ENCODE data around the gene TNNI3.
A peak's percentile ranks its signal among the peaks of the same experiment; 100 is the strongest.

The TNNI3 gene

DNA sequence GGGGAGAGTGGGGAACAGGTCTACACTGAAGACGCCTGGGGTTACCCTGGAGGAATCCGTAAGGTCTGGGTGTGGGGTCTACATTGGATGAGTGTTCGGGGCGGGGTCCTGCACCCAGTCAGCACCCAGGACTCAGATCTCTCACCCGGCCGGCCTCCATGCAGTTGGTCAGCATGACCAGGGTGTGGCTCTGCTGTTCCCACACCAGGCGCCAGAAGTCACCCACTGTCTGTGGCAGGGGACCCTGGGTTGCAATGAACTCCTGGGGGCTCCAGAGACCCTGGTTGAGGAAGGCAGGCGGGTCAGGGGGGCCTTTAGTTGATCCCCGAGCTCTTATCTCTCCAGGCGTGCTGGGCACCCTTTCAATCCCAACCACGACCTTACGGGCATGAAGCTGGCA lies 28.5 kb upstream of the TNNI3 start:
- H3K27ac ChIP-seq (ENCODE audit: low read depth in 2 of 2, low read length in 2 of 2) = no peak overlapping the region
- peaks cover 0 to 20% of the 10 kb centered on the region in 2 donors for H3K36me3 ChIP-seq (ENCODE audit: control insufficient read depth in 2 of 2, insufficient read depth in 2 of 2, low read length in 2 of 2)
- no peak overlapping the region for H3K9ac ChIP-seq (ENCODE audit: low read depth in 1 of 2, low read length in 2 of 2)
- no peaks in the 10 kb centered on the region for H3K9me3 ChIP-seq (ENCODE audit: control insufficient read depth in 2 of 2, low read length in 2 of 2)
- no peaks in the 10 kb centered on the region for H3K4me1 ChIP-seq (ENCODE audit: control insufficient read depth in 2 of 2, insufficient read depth in 2 of 2, low read length in 2 of 2)
- peaks cover 0 to 3% of the 10 kb centered on the region in 2 donors for H3K27me3 ChIP-seq (ENCODE audit: control insufficient read depth in 2 of 2, insufficient read depth in 2 of 2, low read length in 2 of 2)
- no peak overlapping the region for H3K4me3 ChIP-seq (ENCODE audit: low read length in 2 of 2)

DNA sequence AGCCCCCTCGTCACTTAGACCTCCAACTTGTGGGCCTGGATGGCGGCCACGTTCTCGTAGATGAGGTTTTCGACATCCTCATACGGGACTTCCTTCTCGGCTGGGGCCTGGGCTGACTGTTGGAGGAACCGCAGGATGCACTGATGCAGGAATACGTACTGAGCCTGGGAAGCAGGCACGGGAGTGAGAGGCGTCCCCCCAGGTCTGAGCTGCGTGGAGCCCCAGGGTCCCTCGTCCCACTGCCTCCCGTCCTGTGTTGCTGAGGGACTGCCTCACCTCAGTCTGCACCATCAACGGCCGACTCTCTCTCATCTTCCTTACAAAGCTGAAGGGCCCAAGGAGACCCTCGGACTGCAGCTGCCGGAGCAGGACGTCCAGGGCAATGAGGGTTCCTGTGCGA lies 24.2 kb upstream of the TNNI3 start:
- no peak overlapping the region for H3K4me3 ChIP-seq (ENCODE audit: low read length in 2 of 2)
- H3K9me3 ChIP-seq (ENCODE audit: control insufficient read depth in 2 of 2, low read length in 2 of 2) = no peaks in the 10 kb centered on the region
- H3K36me3 ChIP-seq (ENCODE audit: control insufficient read depth in 2 of 2, insufficient read depth in 2 of 2, low read length in 2 of 2) = peaks cover 0 to 16% of the 10 kb centered on the region in 2 donors
- no peak overlapping the region for H3K9ac ChIP-seq (ENCODE audit: low read depth in 1 of 2, low read length in 2 of 2)
- peaks cover 3% of the 10 kb centered on the region in 2 donors for H3K4me1 ChIP-seq (ENCODE audit: control insufficient read depth in 2 of 2, insufficient read depth in 2 of 2, low read length in 2 of 2)
- peaks cover 10 to 16% of the 10 kb centered on the region in 2 donors for H3K27me3 ChIP-seq (ENCODE audit: control insufficient read depth in 2 of 2, insufficient read depth in 2 of 2, low read length in 2 of 2)
- no peak overlapping the region for H3K27ac ChIP-seq (ENCODE audit: low read depth in 2 of 2, low read length in 2 of 2)

DNA sequence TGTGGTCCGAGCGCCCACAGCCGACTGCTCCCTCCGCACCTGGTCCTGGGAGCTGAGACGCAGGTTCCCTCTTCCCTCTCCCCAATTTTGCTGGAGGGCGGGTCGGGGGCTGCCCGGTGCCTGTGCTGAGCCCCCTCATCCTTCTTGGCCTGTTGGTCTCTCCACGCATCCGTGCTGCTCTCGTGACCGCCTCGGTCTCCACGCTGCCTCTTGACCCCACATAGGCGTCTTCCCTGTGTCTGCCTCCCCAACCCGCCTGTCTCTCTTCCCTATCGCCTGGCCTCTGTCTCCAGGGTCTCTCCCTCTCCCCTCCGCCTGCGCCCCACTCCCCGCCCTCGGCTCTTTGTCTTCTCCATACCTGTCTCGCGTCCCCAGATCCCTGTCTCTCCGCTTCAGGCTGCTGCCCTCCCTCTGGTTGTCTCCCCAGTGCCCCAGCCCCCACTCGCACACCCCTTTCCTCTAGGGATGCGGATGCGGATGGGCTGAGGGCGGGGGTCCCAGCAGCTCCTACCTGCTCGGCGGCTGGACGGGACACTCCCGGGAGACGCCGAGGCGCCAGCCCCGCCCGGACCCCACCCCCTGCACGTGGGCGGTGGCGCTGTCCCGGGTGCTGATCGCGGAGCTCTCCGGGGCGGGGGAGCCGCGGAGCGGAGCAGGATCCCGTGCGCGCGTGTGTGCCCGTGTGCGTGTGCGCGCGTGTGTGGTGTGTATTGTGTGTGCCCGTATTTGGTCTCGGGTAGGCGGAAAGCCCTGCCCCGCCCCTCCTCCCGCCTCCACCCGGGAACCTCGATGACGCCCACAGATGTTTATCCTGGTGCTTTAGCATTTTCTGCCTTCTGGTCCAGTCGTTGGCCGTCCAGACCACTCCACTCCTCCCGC lies 22.3 kb upstream of the TNNI3 start, which contains the start of gene SYT5:
Gene SYT5 (minus strand): TSS at position 684 of the 879 bp plus-strand sequence. CDS start 1,248 bp downstream, outside the sequence.
- no peak within 1 kb of the TSS for H3K27ac ChIP-seq (ENCODE audit: low read depth in 2 of 2, low read length in 2 of 2)
- peaks cover 27 to 29% of the 10 kb centered on the region in 2 donors for H3K27me3 ChIP-seq (ENCODE audit: control insufficient read depth in 2 of 2, insufficient read depth in 2 of 2, low read length in 2 of 2)
- no peaks in the 10 kb centered on the region for H3K9me3 ChIP-seq (ENCODE audit: control insufficient read depth in 2 of 2, low read length in 2 of 2)
- no peak within 1 kb of the TSS for H3K9ac ChIP-seq (ENCODE audit: low read depth in 1 of 2, low read length in 2 of 2)
- H3K4me3 ChIP-seq (ENCODE audit: low read length in 2 of 2) = peak within 1 kb of the TSS; percentile 38 to 54
- H3K4me1 ChIP-seq (ENCODE audit: control insufficient read depth in 2 of 2, insufficient read depth in 2 of 2, low read length in 2 of 2) = peaks cover 3% of the 10 kb centered on the region in 2 donors
- H3K36me3 ChIP-seq (ENCODE audit: control insufficient read depth in 2 of 2, insufficient read depth in 2 of 2, low read length in 2 of 2) = peaks cover 0 to 7% of the 10 kb centered on the region in 2 donors

- Histone ChIP-seq H3K4me1 (ENCODE audit: control insufficient read depth in 2 of 2, insufficient read depth in 2 of 2, low read length in 2 of 2) (peaks cover 3% of the 10 kb centered on the region in 2 donors), H3K27ac (ENCODE audit: low read depth in 2 of 2, low read length in 2 of 2) (no peak overlapping the region), H3K4me3 (ENCODE audit: low read length in 2 of 2) (peak overlapping the region; percentile 38 to 54), H3K27me3 (ENCODE audit: control insufficient read depth in 2 of 2, insufficient read depth in 2 of 2, low read length in 2 of 2) (peaks cover 35 to 37% of the 10 kb centered on the region in 2 donors), H3K9ac (ENCODE audit: low read depth in 1 of 2, low read length in 2 of 2) (no peak overlapping the region), H3K36me3 (ENCODE audit: control insufficient read depth in 2 of 2, insufficient read depth in 2 of 2, low read length in 2 of 2) (peaks cover 0 to 7% of the 10 kb centered on the region in 2 donors), H3K9me3 (ENCODE audit: control insufficient read depth in 2 of 2, low read length in 2 of 2) (no peaks in the 10 kb centered on the region)
Measured at GRCh38 chr19:55178781-55179599, 21.5 kb upstream of the TNNI3 start.

DNA sequence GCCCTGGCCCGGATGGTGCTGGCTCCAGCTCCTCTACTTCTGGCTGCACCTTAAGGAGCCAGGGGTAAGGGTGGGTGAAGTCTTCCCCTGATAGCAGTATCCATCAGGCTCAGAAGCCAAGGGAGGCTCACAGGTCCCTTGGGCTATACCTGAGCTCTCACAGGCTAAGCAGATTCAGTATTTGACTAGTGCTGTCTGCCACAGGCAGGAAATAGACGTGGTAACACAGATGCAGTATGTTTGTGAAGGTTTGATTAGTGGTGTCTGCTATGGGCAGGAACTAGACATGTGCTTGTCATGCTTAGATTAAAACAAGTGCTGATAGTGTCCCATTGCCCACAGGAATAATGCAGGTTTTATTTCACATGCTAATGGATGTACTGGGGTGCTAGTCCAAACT lies 18.5 kb upstream of the TNNI3 start:
- no peak overlapping the region for H3K4me3 ChIP-seq (ENCODE audit: low read length in 2 of 2)
- no peaks in the 10 kb centered on the region for H3K36me3 ChIP-seq (ENCODE audit: control insufficient read depth in 2 of 2, insufficient read depth in 2 of 2, low read length in 2 of 2)
- H3K9ac ChIP-seq (ENCODE audit: low read depth in 1 of 2, low read length in 2 of 2) = no peak overlapping the region
- H3K9me3 ChIP-seq (ENCODE audit: control insufficient read depth in 2 of 2, low read length in 2 of 2) = no peaks in the 10 kb centered on the region
- peaks cover 3% of the 10 kb centered on the region in 2 donors for H3K4me1 ChIP-seq (ENCODE audit: control insufficient read depth in 2 of 2, insufficient read depth in 2 of 2, low read length in 2 of 2)
- no peak overlapping the region for H3K27ac ChIP-seq (ENCODE audit: low read depth in 2 of 2, low read length in 2 of 2)
- peaks cover 46 to 47% of the 10 kb centered on the region in 2 donors for H3K27me3 ChIP-seq (ENCODE audit: control insufficient read depth in 2 of 2, insufficient read depth in 2 of 2, low read length in 2 of 2)

DNA sequence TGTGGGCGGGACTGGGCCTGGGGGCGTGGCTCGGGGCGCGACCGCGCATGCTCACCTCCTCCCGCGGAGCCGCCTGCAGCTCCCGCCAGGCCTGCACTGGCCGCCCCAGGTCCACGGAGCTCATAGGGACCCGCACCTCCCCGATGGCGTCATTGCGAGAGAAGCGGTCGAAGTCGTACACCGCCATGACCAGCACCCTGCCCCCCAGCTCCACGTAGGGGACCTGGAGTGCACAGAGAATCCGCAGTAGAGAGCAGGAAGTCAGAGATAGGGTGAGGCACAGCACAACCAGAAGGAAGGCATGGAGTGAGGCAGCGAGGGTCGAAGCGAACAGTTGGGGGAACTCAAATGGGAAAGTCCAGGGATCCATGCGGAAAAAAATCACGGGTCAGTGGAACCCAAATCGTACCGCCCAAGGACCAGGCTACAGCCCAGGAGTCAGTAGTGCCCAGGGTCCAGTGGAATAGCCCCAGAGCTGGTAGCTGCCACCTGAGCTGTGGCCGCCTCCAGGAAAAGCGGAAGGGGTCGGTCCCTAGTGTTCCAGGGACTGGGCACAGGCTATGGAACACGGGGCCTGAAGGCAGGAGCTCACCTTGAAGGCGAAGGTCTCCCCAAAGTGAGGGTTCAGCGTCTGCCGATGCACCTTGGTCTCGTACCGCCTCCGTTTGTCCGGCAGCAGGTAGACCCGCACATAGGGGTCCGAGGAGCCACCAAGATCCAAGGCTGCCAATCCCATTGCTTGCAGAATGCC lies 17.8 kb upstream of the TNNI3 start:
- Histone ChIP-seq H3K4me1 (ENCODE audit: control insufficient read depth in 2 of 2, insufficient read depth in 2 of 2, low read length in 2 of 2) (peaks cover 3% of the 10 kb centered on the region in 2 donors), H3K4me3 (ENCODE audit: low read length in 2 of 2) (no peak overlapping the region), H3K9ac (ENCODE audit: low read depth in 1 of 2, low read length in 2 of 2) (no peak overlapping the region), H3K9me3 (ENCODE audit: control insufficient read depth in 2 of 2, low read length in 2 of 2) (no peaks in the 10 kb centered on the region), H3K36me3 (ENCODE audit: control insufficient read depth in 2 of 2, insufficient read depth in 2 of 2, low read length in 2 of 2) (no peaks in the 10 kb centered on the region), H3K27ac (ENCODE audit: low read depth in 2 of 2, low read length in 2 of 2) (no peak overlapping the region), H3K27me3 (ENCODE audit: control insufficient read depth in 2 of 2, insufficient read depth in 2 of 2, low read length in 2 of 2) (peaks cover 44 to 47% of the 10 kb centered on the region in 2 donors)

DNA sequence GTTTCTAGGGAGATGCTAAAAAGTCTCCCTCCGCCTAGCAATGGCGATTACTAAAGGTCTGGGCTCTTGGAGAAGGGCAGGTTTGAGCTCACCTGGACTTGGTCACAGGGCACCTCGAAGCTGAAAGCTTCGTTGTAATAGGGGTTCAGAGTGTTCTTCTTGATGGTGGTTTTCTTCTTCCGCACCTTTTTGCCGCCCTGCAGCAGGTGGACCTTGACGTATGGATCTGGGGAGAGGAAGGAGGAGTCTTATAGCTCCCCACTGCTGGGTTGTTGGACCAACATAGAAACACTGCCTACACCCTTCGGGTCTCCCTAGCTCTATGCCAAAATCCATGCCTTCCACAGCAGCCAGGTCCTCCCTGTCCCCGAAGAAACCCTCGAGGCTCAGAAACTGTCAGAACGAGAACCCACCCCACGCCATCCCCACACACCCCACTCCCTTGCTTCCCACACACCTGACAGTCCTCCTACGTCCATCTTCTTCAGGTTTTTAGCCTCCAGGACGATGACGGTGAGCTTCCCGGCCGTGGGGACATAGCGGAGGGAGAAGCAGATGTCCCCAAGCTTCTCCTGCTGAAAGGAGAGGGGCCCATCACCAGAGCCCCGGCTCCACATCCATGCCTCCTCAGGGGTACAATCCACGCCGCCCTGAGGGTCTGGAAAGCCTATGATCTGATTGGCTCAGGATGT lies 17.0 kb upstream of the TNNI3 start:
- Histone ChIP-seq H3K27me3 (ENCODE audit: control insufficient read depth in 2 of 2, insufficient read depth in 2 of 2, low read length in 2 of 2) (peaks cover 44 to 49% of the 10 kb centered on the region in 2 donors), H3K4me3 (ENCODE audit: low read length in 2 of 2) (no peak overlapping the region), H3K9me3 (ENCODE audit: control insufficient read depth in 2 of 2, low read length in 2 of 2) (no peaks in the 10 kb centered on the region), H3K27ac (ENCODE audit: low read depth in 2 of 2, low read length in 2 of 2) (no peak overlapping the region), H3K4me1 (ENCODE audit: control insufficient read depth in 2 of 2, insufficient read depth in 2 of 2, low read length in 2 of 2) (peaks cover 3% of the 10 kb centered on the region in 2 donors), H3K36me3 (ENCODE audit: control insufficient read depth in 2 of 2, insufficient read depth in 2 of 2, low read length in 2 of 2) (no peaks in the 10 kb centered on the region), H3K9ac (ENCODE audit: low read depth in 1 of 2, low read length in 2 of 2) (no peak overlapping the region)

DNA sequence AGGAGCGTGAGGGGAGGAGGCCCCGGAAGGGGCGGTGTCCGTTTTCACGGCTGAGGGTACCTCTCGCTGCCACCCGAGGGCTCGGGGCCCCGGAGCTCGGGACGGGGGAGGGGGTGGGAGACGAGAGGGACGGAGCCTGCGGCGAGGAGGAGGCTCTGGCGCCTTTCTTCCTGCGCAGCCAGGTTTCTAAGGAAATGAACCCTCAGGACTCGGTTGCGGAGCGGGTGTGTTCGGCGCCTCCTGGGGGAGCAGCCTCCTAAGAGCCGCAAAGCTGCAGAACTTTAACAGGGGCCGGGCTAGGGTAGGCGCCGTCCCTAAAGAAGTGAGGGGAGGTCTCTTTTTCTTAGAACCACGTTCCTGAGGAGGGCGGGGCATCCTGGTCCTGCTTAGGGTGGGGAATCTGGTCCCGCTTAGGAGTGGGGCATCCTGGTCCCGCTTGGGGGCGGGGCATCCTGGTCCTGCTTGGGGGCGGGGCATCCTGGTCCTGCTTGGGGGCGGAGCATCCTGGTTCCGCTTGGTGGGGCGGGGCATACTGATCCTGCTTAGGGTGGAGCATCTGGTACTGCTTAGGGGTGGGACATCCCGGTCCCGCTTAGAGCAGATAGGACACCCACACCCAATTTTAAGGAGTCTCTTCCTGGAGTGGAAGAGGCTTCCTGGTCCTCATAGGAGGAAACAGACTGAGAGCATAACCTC lies 16.3 kb upstream of the TNNI3 start:
- Histone ChIP-seq H3K27ac (ENCODE audit: low read depth in 2 of 2, low read length in 2 of 2) (no peak overlapping the region), H3K27me3 (ENCODE audit: control insufficient read depth in 2 of 2, insufficient read depth in 2 of 2, low read length in 2 of 2) (peaks cover 44% of the 10 kb centered on the region in 2 donors)

DNA sequence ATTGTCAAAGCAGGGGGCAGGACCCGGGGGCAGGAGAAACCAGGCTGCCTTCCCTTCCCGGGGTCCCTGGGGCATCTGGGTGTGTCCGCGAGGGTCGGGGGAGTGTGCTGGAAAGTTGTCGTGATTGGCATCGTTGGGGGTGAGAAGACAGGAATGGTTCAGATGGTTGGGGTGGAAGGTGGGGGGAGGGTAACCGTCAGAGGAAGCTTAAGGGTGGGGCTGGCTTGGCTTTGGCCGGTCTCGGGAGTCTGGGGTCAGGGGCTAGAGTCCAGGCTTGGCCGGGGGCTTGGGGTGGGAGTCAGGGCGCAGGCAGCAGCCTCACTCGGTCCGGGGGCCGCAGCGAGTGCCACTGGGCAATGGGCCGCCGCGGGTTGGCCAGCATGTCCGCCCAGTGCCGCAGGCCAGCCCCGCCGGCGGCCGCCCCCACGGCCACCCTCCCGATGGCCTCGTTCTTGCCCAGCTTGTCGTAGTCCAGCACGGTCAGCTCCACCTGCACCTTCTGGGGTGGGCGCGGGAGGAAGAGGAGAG lies 15.7 kb upstream of the TNNI3 start:
- H3K27ac ChIP-seq (ENCODE audit: low read depth in 2 of 2, low read length in 2 of 2) = no peak overlapping the region
- H3K36me3 ChIP-seq (ENCODE audit: control insufficient read depth in 2 of 2, insufficient read depth in 2 of 2, low read length in 2 of 2) = no peaks in the 10 kb centered on the region
- no peak overlapping the region for H3K9ac ChIP-seq (ENCODE audit: low read depth in 1 of 2, low read length in 2 of 2)
- peaks cover 44% of the 10 kb centered on the region in 2 donors for H3K27me3 ChIP-seq (ENCODE audit: control insufficient read depth in 2 of 2, insufficient read depth in 2 of 2, low read length in 2 of 2)
- H3K9me3 ChIP-seq (ENCODE audit: control insufficient read depth in 2 of 2, low read length in 2 of 2) = no peaks in the 10 kb centered on the region
- peak overlapping the region in 1 of 2 donors; percentile 41 for H3K4me3 ChIP-seq (ENCODE audit: low read length in 2 of 2)
- H3K4me1 ChIP-seq (ENCODE audit: control insufficient read depth in 2 of 2, insufficient read depth in 2 of 2, low read length in 2 of 2) = no peaks in the 10 kb centered on the region

More for the DNA sequence above, 16.3 kb upstream of the TNNI3 start:
- no peaks in the 10 kb centered on the region for H3K36me3 ChIP-seq (ENCODE audit: control insufficient read depth in 2 of 2, insufficient read depth in 2 of 2, low read length in 2 of 2)
- H3K4me1 ChIP-seq (ENCODE audit: control insufficient read depth in 2 of 2, insufficient read depth in 2 of 2, low read length in 2 of 2) = no peaks in the 10 kb centered on the region
- H3K4me3 ChIP-seq (ENCODE audit: low read length in 2 of 2) = peak overlapping the region in 1 of 2 donors; percentile 41
- no peak overlapping the region for H3K9ac ChIP-seq (ENCODE audit: low read depth in 1 of 2, low read length in 2 of 2)
- H3K9me3 ChIP-seq (ENCODE audit: control insufficient read depth in 2 of 2, low read length in 2 of 2) = no peaks in the 10 kb centered on the region
